HCT116 (cell line): ENCODE measurements around the gene DRG2.

Source experiments
- CTCF ChIP-seq, 3 experiments: fragments of 200-600 bp in 1 of 3; sonication (generic) in 1 of 3; IDR thresholded peaks in 2 of 3; conservative IDR thresholded peaks in 1 of 3; 2 replicates each; pipeline ENCODE4 v1.5.1; 2012 to 2017; ENCODE audit warnings: low read depth in 2 of 3, low read length in 2 of 3, antibody characterized with exemption in 1 of 3, borderline replicate concordance in 1 of 3, control low read depth in 1 of 3, mild to moderate bottlenecking in 1 of 3, mixed read lengths in 1 of 3, mixed run types in 1 of 3, moderate library complexity in 1 of 3; ENCODE audit not compliant: insufficient read depth in 1 of 3
- POLR2A ChIP-seq: IDR thresholded peaks from 2 replicates; pipeline ENCODE4 v1.7.0; 2011; ENCODE audit warnings: borderline replicate concordance; ENCODE audit not compliant: insufficient read depth, insufficient read length; ENCODE audit errors: extremely low read depth

GRCh38 chr17:18079543-18079942 is 8.2 kb upstream of the DRG2 start:
- no peak for TF ChIP-seq CTCF (IDR thresholded peaks at IDR 0.05 in 2 of 3, conservative IDR thresholded peaks at IDR 0.05 in 1 of 3; ENCODE audit: borderline replicate concordance in 1 of 3, insufficient read depth in 1 of 3, low read depth in 2 of 3, low read length in 2 of 3)
- TF ChIP-seq POLR2A = no peak
